ENCODE results near the gene IL4R.

GRCh38 chr16:27340654-27341053, 26.9 kb downstream of the IL4R start:
- TF ChIP-seq CTCF (IDR thresholded peaks at IDR 0.05) (no peak), POLR2A (IDR thresholded peaks at IDR 0.05) (no peak)

All from Peyer's patch (tissue), 4 donors.